ENCODE results near the gene GNA12.
"Not testable (repeated sequence)": the region's sequence is repeated elsewhere in the genome, so short reads cannot be mapped to it uniquely, and the experiment has no call there.

GNA12 gene

DNA sequence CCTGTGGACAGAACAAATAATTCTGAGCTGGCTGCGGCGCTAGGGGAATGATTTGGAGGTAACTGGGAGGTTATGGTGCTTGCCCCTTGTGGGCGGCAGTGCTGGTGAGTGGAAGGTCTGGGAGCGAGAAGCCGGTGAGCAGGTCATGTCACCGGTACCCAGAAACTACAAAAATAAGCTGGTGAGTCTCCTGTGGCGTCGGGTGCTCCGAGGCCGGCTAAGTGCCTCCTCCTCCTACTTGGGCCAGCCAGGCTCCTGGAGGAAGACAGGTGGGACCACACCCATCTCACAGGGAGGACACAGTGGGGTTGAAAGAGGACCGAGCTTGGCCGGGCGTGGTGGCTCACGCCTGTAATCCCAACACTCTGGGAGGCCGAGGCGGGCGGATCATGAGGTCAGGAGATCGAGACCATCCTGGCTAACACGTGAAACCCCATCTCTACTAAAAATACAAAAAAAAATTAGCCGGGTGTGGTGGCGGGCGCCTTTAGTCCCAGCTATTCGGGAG, 152.1 kb downstream of the GNA12 start:
- not testable (repeated sequence) for DNase-seq (ENCODE audit: low read depth in 2 of 2)

DNA sequence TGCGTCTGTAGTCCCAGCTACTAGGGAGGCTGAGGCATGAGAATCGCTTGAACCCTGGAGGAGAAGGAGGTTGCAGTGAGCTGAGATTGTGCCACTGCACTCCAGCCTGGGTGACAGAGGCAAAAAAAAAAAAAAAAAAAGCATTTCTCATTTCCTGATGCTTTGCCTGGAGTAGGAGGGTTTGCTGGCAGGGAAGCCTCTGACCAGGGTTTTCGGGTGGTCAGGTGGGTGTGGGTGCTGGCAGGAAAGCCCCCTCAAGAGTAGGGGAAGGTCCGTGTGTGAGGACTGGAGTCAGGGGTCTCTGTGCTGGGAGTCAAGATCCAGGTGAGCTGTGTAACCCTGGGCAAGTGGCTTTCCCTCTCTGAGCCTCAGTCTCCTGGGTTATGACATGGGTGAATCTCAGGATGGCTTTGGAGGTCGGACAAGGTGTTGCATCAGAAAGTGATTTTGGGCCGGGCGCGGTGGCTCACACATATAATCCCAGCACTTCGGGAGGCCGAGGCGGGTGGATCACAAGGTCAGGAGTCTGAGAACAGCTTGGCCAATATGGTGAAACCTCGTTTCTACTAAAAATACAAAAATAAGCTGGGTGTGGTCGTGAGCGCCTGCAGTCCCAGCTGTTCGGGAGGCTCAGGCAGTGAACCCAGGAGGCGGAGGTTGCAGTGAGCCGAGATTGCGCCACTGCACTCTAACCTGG, 152.9 kb downstream of the GNA12 start:
- no peak for DNase-seq (ENCODE audit: low read depth in 2 of 2)

DNA sequence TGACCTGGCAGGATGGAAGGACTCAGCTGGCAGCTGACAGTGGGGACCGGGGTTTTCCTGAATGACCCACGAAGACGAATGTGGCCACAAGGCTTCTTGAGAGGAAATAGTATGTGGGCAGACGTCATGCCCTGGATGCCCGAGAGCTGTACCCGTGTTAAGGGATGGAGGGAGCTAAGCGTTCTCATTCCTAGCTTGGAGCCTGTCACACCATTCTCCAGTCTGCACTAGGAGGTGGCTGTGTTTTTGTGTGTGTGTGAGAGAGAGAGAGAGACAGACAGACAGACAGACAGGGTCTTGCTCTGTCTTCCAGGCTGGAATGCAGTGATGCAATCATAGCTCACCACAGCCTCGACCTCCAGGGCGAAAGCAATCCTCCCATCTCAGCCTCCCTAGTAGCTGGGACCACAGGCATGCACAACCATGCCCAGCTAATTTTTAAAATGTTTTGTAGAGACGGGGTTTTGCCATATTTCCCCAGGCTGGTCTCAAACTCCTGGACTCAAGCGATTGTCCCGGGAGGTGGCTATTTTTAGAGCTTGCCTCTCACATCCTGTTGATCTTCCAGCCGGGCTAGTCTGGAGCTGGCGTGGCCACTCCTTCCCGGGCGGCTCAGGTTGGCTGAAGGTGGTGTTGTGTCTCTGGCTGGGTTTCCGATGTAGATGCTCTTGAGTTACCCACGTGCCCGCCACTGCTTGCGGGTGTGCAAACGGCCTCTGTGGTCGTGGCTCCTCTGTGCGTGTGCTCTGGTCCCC, 154.0 kb downstream of the GNA12 start:
- DNase-seq (ENCODE audit: low read depth in 2 of 2): no peak

DNA sequence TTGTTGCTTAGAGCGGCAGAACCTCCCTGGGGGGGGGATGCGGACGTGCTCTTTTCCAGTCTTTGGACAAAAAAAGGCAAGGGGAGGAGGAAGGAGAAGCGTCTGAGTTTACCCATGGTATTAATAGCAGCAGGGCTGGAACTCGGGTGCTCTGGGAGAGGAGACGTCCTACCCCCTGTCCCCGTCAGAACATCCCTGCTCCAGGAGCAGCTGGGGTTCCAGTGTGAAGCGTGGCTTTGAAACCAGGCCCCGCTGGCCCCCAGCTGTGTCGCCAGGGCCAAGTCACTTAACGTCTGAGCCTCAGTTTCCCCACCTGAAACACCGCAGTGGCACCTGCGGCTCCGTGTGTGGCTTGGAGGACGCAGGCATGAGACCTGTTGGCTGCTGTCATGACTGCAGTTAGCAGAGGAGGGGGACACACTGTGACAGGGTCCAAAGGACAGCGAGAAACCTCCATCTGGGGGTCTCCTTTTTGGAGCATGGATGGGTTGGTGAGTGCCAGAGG, 154.7 kb downstream of the GNA12 start:
- DNase-seq (ENCODE audit: low read depth in 2 of 2): no peak

DNA sequence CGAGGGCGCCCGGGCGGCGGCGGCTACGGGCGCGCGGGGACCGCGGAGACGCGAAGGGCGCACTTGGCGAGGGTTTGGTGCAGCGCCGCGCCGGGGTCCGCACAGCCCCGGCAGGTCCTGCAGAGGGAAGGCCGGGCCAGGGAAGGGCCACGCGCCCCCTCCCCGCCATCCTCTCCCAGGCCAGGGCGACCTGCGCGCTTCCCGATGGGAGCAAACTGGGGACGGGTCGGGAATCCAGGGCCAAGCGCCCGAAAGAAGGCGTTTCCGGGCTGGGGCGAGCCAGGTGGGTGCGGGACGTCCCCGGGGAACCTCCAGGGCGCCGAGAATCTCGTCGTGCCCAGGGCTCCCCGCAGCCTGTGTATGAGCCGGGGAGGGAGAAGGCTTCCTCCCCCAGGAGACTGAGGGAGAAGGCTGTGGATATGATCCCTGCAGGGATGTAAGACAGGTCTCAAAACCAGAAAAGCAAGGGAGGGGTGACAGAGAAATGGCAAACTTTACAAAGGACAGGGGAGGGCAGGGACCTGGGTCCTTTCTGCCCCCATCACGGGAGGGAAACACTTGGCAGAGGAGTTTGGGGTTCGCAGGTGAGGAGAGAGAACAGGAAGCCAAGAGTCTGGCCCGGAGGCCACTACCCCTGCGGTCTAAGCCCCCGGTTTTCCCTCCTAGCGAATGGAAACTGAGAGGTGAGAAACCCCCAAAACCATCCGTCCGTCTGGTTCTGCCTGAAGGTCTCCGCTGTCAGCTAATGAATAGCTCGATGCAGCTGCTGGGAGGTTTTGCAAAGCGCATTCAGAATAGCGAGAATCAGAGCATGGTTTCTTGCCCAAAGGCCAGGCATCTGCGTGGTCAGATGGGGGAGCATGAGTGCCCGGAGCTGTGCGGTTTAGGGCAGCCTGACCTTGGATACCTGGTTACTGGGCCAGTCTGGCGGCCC, 155.4 kb downstream of the GNA12 start:
- no peak for DNase-seq (ENCODE audit: low read depth in 2 of 2)

DNA sequence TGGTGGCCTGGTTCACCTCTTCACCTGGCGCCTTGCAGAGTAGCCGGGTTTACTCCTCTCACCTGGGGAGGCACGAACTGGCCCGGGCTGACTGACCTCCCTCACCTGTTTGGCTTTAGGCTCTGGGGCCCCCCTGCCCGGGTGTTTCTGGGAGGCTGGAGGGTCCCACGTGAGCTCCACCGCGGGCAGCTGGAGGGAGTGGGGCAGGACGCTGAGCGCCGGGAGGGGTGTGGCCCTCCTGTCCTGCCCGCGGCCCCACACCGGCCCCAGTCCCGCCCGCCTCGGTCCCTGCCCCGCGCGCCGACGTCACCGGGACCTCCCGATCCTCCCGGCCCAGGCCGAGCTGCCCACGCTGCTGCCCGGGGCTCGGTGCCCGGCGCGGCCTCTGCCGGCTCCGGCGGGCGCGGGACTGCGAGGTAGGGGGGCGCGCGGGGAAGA, 156.2 kb downstream of the GNA12 start, which contains the start of gene AMZ1:
Gene AMZ1, plus strand, starts transcription at position 322 of the 438 bp plus-strand sequence. CDS start 12,250 bp downstream, outside the sequence.
- DNase-seq (ENCODE audit: low read depth in 2 of 2): no peak

DNA sequence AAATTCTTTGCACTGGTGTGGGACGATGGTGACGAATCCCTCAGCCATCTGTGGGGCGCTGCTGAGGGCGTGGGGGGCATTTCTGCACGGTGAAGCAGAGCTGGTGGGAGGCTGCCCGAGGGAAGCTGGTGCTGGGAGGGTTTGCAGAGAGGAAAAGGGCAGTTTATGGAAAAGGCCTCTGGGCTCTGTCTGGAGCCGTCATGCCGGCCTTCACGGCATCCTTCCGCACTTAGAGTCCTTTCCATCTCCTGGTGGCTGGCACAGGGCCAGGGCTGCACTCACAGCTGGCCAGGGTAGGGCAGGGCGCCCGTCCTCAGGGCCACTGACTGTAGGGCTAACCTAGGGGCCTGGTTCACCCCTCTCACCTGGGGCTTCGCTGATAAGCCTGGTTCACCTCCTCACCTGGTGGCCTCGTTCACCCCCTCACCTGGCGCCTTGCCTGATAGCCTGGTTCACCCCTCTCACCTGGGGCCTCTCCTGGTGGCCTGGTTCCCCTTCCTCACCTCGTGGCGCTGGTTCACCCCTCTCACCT, 156.7 kb downstream of the GNA12 start:
- no peak for DNase-seq (ENCODE audit: low read depth in 2 of 2)

DNA sequence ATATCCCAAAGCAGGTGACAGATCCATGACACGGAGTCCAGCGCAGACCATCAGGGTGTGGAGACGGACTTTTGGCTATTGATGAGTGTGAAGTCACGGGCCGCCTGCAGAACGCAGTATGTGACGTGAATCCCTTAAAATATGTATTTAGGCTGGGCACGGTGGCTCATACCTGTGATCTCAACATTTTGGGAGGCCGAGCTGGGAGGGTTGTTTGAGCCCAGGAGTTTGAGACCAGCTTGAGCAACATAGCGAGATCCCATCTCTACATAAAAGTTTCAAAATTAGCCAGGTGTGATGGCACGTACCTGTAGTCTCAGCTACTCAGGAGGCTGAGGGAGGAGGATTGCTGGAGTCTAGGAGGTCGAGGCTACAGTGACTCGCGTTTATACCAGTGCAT, 158.0 kb downstream of the GNA12 start:
- DNase-seq (ENCODE audit: low read depth in 2 of 2): no peak

DNA sequence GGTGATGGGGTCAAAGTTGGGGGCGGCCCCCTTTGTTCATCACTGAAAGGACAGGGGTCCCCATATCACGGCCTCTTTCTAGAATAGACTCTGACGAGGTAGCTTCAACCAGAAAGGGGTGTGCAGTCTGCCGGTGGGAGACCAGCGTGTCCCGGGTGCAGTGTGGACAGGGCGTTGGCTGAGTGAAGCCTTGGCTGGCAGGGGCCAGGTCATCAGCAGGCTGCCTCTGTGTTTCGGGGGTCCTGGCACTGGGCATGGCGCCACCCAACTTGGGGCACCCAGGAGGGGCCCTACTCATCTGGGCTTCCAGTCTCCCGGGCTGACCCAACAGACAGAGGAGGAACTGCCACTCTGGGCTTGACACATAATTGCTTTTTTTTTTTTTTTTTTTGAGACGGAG, 159.6 kb downstream of the GNA12 start:
- DNase-seq (ENCODE audit: low read depth in 2 of 2): no peak

DNA sequence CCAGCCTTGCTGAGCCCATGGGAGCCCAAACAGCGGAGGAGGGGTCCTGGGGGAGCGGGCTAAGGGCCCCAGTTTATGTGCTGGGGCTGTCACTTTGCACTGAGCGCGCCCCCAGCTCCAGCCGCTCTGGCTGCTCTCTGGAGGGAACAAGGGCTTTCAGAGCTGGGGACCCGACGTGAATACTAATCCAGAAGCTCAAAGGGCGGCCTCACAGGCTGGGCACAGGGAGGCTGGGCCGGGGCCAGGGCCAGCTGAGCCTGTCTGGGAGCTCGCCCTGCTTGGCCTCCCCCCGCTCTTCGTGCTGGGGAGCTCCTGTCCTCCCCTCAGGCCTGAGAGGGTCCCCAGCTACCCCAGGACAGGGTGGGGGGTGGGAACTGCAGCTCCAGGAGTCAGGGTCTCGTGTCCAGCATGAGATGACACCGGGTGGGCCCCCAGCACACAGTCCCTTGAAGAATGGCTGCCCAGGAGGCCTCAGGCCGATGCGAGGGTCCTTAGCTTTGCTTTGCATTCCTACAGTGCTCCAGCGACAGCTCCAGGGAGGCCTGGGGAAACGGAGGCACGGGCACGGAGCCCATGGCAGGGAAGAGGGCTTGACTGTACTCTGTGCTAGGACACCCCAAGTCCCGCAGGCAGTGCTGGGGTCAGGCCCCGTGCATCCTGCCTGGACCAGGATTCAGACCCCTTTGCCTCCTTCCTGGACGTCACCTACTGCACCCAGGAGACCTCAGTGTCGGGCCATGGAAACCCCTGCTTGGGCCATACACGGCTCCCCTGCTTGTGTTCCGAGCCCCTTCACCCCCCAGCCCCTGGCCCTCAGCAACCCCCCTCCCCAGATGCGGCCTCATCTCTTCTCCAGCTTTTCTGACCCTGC, 161.9 kb downstream of the GNA12 start:
- no peak for DNase-seq (ENCODE audit: low read depth in 2 of 2)

DNA sequence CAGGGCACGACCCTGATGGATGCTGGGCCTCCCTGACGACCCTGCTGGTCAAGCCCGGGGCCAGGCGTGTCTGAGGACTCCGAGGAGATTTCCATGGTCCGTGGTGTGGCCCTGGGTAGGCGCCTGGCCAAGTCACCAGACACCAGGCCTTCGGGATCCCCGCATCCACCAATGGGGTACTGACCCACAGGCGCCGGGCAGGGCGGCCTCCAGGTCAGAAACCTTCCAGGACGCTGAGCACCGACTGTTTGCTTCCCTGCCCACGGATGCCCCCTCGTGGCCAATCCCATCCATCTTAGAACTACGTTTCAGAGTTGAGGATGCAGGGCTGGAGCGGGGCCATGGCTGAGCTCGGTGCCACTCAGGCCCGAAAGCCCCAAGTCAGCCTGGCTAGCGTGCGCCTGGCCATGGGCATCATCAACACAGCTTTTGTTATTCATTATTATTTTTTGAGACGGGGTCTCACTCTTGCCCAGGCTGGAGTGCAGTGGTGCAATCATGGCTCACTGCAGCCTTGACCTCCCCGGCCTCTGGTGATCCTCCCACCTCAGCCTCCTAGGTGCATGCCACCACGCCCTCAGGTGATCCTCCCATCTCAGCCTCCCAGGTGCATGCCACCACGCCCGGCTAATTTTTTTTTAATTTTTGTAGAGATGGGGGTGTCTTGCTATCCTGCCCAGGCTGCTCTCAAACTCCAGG, 163.2 kb downstream of the GNA12 start:
- peak; percentile 13 to 35 for DNase-seq (ENCODE audit: low read depth in 2 of 2)

DNA sequence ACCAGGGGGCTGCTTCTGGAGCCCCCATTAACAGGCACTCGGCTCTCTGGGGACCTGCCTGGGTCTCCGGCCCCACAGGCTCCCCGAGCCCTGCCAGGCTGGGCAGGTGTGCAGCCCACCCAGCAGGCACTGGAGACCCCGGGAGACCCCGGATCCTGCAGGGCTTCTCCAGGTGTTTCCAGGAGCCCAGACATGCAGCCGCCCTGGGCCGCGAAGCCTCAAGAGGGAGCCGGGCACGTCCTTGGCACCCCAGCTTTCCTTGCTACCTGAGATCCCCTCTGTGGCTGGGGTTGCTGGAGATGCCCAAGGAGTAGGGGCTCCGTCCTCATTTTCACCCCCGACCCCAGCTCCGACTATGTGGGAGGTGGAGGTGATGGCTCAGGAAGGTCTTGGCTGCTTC, 163.9 kb downstream of the GNA12 start:
- no peak for DNase-seq (ENCODE audit: low read depth in 2 of 2)

DNA sequence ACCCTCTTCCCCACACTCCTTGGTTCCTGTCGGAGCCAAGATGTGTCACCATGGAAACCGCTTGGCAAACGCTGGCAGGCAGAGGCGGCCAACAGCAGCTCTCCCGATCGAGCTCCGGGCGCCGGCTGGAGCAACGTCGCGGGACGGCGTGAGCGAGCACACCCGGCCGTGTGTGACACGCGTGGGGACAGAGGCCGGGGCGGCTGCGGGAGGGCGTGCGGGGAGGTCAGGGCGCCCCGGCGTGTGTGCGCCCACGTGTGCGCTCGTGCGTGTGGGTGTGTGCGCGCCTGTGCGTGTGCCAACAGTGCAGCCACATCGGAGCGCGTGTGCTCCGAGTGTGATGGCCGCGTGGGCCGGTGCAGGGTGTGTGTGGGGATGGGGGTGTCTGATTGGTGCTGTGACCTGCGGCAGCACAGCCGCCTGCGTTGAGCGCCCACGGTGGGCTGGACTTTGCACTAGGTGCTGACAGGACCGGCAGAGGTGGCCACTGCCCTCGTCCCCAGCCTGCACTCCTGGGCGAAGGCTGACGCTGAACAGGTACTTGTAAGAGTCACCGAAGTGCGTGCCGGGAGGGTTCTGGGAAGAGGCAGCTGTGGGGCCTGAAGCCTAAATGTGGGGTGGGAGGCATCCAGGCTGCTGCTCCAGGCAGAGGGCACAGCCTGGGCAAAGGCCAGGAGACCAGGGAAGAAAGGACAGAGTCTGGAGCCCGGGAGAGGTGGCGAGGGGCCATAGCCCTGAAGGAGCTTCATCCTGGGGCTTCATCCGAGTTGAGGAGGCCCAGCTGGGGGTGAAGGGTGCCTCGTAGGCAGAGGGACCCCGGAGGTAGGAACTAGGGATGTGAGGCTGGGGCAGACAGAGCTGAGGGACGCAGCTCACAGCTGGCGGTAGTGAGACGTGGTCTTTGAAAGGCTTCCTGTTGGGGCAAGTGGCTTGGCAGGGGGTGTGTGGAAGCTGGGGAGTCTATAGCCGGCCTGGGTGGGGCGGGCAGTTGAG, 164.7 kb downstream of the GNA12 start:
- DNase-seq (ENCODE audit: low read depth in 2 of 2): not testable (repeated sequence)

DNA sequence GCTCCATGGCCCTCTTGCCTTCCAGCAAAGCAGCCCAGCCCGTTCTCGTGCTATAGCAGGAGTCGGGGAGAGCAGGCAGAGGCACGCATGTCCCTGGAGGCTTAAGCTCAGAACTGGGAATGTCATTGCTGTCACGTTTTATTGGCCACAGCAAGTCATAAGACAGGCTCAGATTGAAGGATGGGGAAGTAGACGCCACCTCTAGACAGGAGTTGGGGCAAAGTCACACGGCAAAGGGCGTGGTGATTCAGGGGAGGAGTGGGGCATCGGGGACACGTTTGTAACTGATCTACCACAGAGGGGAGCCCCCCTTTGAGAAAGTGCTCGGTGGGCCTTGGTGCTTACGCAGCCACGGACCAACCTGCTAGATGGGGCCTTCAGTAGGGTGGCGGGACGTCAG, 165.7 kb downstream of the GNA12 start:
- DNase-seq (ENCODE audit: low read depth in 2 of 2): not testable (repeated sequence)
